HepG2 (cell line): ENCODE measurements around the gene ANTKMT. TPM values are rescaled to one million over a fixed set of nuclear protein-coding genes. Genes with fewer than 3 reads are reported as not detected.

Experiments
- KLF13 ChIP-seq: sonication (generic); formaldehyde crosslinking; IDR thresholded peaks from 2 replicates; pipeline ENCODE4 v1.4.0; 2020; ENCODE audit warnings: mild to moderate bottlenecking, missing genetic modification reagents
- LCORL ChIP-seq, 2 experiments: fragments of 450-650 bp in 1 of 2; sonication (generic) in 1 of 2; formaldehyde crosslinking in 1 of 2; IDR thresholded peaks; 2 replicates each; pipeline versions ENCODE4 v1.5.0 to v1.6.1; 2017 to 2020; ENCODE audit warnings: antibody characterized with exemption in 1 of 2, missing genetic modification reagents in 1 of 2
- MEIS1 ChIP-seq: sonication (generic); formaldehyde crosslinking; IDR thresholded peaks from 2 replicates; pipeline ENCODE4 v1.9.0; 2021; ENCODE audit warnings: mild to moderate bottlenecking, missing genetic modification reagents, moderate library complexity, borderline replicate concordance
- RBAK ChIP-seq: sonication (generic); formaldehyde crosslinking; IDR thresholded peaks from 2 replicates; pipeline ENCODE4 v1.5.1; 2020; ENCODE audit warnings: mild to moderate bottlenecking, missing genetic modification reagents
- RBM22 ChIP-seq: fragments of 200-400 bp; formaldehyde crosslinking; optimal IDR thresholded peaks from 2 replicates; pipeline ENCODE3; 2017; ENCODE audit warnings: mild to moderate bottlenecking, low read length, moderate library complexity
- REPIN1 ChIP-seq: sonication (generic); formaldehyde crosslinking; IDR thresholded peaks from 2 replicates; pipeline ENCODE4 v1.8.0; 2022; ENCODE audit warnings: missing genetic modification reagents, low read depth, mild to moderate bottlenecking, borderline replicate concordance
- SMC3 ChIP-seq: IDR thresholded peaks from 2 replicates; pipeline ENCODE4 v1.6.1; 2011; ENCODE audit warnings: low read length, improper control_type of control experiment
- ZNF263 ChIP-seq: sonication (generic); formaldehyde crosslinking; IDR thresholded peaks from 2 replicates; pipeline ENCODE4 v1.4.0; 2020; ENCODE audit warnings: missing genetic modification reagents
- ZNF33A ChIP-seq: sonication (generic); formaldehyde crosslinking; IDR thresholded peaks from 2 replicates; pipeline ENCODE4 v1.5.1; 2020; ENCODE audit warnings: missing genetic modification reagents, mild to moderate bottlenecking, moderate library complexity, borderline replicate concordance
- polyA plus RNA-seq, 8 experiments: library from polyadenylated mRNA; depleted of rRNA in 3 of 8; stranded (reverse) in 7 of 8; unstranded in 1 of 8; fragments of >200 nt; fragmentation: Illumina TruSeq in 4 of 8; extraction: Trizol in 4 of 8; gene quantifications; 2 replicates each; pipeline versions ENCODE4 v1.2.1 to v1.2.3, GENCODE V29; 2011 to 2016; ENCODE audit warnings: low read depth in 4 of 8, missing spikeins in 1 of 8, mixed read lengths in 1 of 8; ENCODE audit not compliant: insufficient read depth in 1 of 8
- total RNA-seq, 5 experiments: library from RNA; depleted of rRNA; stranded (reverse); fragments of >200 nt; fragmentation: Illumina TruSeq; extraction: Trizol; gene quantifications; 2 replicates each; pipeline ENCODE4 v1.2.3, GENCODE V29; 2016; ENCODE audit warnings: low read depth in 1 of 5
- TF ChIP-seq, protein P1 (sequence below), 2 experiments: sonication (generic) in 1 of 2; formaldehyde crosslinking in 1 of 2; IDR thresholded peaks; 2 replicates each; pipeline versions ENCODE4 v1.6.1 to v1.9.0; 2014 to 2022; ENCODE audit warnings: antibody characterized with exemption in 1 of 2, borderline replicate concordance in 1 of 2, inconsistent platforms in 1 of 2, low read depth in 1 of 2, missing genetic modification reagents in 1 of 2
- TF ChIP-seq, protein P2 (sequence below): sonication (generic); formaldehyde crosslinking; IDR thresholded peaks from 2 replicates; pipeline ENCODE4 v1.4.0; 2020; ENCODE audit warnings: mild to moderate bottlenecking, missing genetic modification reagents
- TF ChIP-seq, protein P3 (sequence below): sonication (generic); formaldehyde crosslinking; IDR thresholded peaks from 2 replicates; pipeline ENCODE4 v1.4.0; 2020; ENCODE audit warnings: missing genetic modification reagents

ANTKMT gene
- total and polyA plus RNA-seq, 2 of the 13 experiments (the other 11 are each of a cell fraction or from before 2014, with no cell fraction given), result 7.5 to 47.8 TPM

DNA sequence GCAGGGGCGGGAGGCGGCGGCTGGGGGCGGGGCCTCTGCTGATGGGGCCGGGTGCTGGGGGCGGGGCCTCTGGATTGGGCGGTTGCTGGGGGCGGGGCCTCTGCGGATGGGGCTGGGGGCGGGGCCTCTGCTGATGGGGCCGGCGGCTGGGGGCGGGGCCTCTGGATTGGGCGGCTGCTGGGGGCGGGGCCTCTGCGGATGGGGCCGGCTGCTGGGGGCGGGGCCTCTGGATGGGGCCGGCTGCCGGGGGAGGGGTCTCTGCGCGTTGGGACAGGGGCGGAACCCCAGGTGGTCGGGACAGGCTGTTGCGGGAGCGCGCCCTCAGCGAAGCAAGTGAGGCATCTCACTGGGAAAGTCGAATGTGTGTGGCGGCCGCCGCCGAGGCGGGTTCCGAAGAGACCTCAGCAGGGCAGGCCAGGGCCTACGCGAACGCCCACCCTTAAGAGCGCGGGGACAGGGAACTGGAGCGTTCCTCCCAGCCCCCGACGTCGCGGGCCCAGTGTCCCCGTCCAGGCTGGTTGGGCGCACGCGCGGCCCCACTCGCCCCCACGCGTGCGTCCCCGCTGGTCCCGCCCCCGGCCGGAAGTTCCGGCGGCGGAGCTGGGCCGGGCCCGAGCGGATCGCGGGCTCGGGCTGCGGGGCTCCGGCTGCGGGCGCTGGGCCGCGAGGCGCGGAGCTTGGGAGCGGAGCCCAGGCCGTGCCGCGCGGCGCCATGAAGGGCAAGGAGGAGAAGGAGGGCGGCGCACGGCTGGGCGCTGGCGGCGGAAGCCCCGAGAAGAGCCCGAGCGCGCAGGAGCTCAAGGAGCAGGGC, 40.9 kb upstream of the ANTKMT start, which contains the start of gene STUB1 (continued):
- TF ChIP-seq, protein P1, sequence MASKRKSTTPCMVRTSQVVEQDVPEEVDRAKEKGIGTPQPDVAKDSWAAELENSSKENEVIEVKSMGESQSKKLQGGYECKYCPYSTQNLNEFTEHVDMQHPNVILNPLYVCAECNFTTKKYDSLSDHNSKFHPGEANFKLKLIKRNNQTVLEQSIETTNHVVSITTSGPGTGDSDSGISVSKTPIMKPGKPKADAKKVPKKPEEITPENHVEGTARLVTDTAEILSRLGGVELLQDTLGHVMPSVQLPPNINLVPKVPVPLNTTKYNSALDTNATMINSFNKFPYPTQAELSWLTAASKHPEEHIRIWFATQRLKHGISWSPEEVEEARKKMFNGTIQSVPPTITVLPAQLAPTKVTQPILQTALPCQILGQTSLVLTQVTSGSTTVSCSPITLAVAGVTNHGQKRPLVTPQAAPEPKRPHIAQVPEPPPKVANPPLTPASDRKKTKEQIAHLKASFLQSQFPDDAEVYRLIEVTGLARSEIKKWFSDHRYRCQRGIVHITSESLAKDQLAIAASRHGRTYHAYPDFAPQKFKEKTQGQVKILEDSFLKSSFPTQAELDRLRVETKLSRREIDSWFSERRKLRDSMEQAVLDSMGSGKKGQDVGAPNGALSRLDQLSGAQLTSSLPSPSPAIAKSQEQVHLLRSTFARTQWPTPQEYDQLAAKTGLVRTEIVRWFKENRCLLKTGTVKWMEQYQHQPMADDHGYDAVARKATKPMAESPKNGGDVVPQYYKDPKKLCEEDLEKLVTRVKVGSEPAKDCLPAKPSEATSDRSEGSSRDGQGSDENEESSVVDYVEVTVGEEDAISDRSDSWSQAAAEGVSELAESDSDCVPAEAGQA (IDR thresholded peaks at IDR 0.05; ENCODE audit: low read depth), result no peak
- TF ChIP-seq, protein P1 (CRISPR knock-in tag; IDR thresholded peaks at IDR 0.05; ENCODE audit: borderline replicate concordance), result no peak
- TF ChIP-seq, protein P2, sequence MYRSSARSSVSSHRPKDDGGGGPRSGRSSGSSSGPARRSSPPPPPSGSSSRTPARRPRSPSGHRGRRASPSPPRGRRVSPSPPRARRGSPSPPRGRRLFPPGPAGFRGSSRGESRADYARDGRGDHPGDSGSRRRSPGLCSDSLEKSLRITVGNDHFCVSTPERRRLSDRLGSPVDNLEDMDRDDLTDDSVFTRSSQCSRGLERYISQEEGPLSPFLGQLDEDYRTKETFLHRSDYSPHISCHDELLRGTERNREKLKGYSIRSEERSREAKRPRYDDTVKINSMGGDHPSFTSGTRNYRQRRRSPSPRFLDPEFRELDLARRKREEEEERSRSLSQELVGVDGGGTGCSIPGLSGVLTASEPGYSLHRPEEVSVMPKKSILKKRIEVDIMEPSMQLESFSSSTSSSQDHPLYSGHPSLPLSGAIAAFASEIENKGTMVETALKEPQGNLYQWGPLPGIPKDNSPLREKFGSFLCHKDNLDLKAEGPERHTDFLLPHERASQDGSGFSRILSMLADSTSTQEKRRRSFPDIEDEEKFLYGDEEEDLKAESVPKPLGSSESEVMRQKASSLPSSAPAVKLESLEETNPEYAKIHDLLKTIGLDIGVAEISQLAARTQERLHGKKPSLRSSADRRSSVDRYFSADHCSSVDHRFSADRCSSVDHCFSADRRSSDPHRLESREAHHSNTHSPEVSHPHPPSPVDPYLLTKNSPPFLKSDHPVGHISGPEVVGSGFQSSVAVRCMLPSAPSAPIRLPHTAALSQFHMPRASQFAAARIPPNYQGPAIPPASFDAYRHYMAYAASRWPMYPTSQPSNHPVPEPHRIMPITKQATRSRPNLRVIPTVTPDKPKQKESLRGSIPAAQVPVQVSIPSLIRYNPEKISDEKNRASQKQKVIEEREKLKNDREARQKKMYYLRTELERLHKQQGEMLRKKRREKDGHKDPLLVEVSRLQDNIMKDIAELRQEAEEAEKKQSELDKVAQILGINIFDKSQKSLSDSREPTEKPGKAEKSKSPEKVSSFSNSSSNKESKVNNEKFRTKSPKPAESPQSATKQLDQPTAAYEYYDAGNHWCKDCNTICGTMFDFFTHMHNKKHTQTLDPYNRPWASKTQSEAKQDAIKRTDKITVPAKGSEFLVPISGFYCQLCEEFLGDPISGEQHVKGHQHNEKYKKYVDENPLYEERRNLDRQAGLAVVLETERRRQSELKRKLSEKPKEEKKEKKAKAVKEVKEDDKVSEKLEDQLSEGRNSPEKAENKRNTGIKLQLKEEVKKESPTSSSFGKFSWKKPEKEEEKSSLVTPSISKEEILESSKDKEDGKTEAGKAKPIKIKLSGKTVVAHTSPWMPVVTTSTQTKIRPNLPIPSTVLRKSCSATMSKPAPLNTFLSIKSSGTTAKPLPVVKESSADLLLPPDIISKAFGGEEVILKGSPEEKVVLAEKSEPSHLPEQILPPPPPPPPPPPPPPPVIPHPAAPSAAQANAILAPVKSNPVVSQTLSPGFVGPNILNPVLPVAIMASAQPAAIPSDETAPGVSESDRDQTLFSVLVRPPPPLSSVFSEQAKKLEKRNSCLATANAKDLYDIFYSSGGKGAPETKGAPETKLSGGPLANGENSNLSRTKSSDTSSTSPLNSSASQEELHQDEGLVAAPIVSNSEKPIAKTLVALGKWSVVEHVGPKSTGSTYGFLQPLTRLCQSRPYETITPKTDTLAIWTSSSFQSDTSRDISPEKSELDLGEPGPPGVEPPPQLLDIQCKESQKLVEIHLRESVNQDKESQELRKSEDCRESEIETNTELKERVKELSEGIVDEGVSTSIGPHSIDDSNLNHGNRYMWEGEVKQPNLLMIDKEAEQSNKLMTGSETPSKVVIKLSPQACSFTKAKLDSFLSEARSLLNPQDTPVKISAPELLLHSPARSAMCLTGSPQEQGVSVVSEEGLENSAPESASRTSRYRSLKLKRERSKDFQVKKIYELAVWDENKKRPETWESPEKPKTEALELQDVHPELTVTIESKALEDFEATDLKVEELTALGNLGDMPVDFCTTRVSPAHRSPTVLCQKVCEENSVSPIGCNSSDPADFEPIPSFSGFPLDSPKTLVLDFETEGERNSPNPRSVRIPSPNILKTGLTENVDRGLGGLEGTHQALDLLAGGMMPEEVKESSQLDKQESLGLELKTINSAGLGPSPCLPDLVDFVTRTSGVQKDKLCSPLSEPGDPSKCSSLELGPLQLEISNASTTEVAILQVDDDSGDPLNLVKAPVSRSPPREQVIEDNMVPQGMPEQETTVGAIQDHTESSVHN (CRISPR knock-in tag), result no peak
- TF ChIP-seq KLF13 (CRISPR knock-in tag), result no peak
- TF ChIP-seq LCORL (IDR thresholded peaks at IDR 0.05), result no peak
- no peak for TF ChIP-seq LCORL (CRISPR knock-in tag; IDR thresholded peaks at IDR 0.05)
- TF ChIP-seq, protein P3, sequence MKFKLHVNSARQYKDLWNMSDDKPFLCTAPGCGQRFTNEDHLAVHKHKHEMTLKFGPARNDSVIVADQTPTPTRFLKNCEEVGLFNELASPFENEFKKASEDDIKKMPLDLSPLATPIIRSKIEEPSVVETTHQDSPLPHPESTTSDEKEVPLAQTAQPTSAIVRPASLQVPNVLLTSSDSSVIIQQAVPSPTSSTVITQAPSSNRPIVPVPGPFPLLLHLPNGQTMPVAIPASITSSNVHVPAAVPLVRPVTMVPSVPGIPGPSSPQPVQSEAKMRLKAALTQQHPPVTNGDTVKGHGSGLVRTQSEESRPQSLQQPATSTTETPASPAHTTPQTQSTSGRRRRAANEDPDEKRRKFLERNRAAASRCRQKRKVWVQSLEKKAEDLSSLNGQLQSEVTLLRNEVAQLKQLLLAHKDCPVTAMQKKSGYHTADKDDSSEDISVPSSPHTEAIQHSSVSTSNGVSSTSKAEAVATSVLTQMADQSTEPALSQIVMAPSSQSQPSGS, result no peak
- TF ChIP-seq ZNF263, result peak; percentile 42; the same call in 1 of the 2 replicates
- no peak for TF ChIP-seq MEIS1 (CRISPR knock-in tag)
- TF ChIP-seq ZNF33A, result no peak
- no peak for TF ChIP-seq REPIN1 (CRISPR knock-in tag)
- no peak for TF ChIP-seq SMC3
- no peak for TF ChIP-seq RBM22
- TF ChIP-seq RBAK (CRISPR knock-in tag), result no peak
